KOPT-K1 (cell line): ENCODE data around the gene PLA2G2A.

Experiments used
- H3K27ac ChIP-seq: fragments of 200-600 bp; sonication (generic); 2 replicates; pipeline ENCODE4 v1.5.1; 2016; ENCODE audit warnings: antibody characterized with exemption, mild to moderate bottlenecking, low read depth, low read length; ENCODE audit not compliant: poor library complexity, severe bottlenecking
- H3K36me3 ChIP-seq: fragments of 200-600 bp; sonication (generic); 2 replicates; pipeline ENCODE4 v1.5.1; 2017; ENCODE audit warnings: antibody characterized with exemption, mild to moderate bottlenecking, low read length, moderate library complexity; ENCODE audit not compliant: insufficient read depth
- H3K9me3 ChIP-seq: fragments of 200-600 bp; sonication (generic); 2 replicates; pipeline ENCODE4 v1.5.1; 2017; ENCODE audit warnings: antibody characterized with exemption, low read length, mild to moderate bottlenecking; ENCODE audit not compliant: insufficient read depth, poor library complexity, severe bottlenecking

The PLA2G2A gene

DNA sequence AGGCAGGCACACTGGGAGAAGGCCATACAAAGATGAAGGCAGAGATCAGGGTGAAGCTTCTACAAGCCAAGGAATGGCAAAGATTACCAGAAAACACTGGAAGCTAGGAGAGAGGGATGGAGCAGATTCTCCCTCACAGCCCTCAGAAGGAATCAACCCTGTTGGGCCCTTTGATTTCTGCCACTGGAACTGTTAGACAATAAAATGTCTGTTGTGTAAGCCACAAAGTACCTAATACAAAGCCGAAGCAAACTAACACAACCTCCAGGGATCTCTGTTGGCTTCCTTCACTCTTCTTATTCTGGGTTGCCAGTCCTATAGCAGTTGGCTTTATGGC, 1.7 kb upstream of the PLA2G2A start:
- Histone ChIP-seq H3K36me3 (no peaks in the 10 kb centered on the region), H3K9me3 (no peaks in the 10 kb centered on the region), H3K27ac (no peak overlapping the region)

- Histone ChIP-seq H3K9me3 (no peaks in the 10 kb centered on the region), H3K27ac (no peak overlapping the region), H3K36me3 (no peaks in the 10 kb centered on the region)
Measured at GRCh38 chr1:19980314-19980713, 896 bp upstream of the PLA2G2A start.

- Histone ChIP-seq H3K27ac (no peak overlapping the region), H3K36me3 (no peaks in the 10 kb centered on the region), H3K9me3 (no peaks in the 10 kb centered on the region)
Measured at GRCh38 chr1:19978143-19978542, 1.3 kb downstream of the PLA2G2A start.

GRCh38 chr1:19976317-19977003, 3.0 kb downstream of the PLA2G2A start:
- no peak overlapping the region for H3K27ac ChIP-seq
- no peaks in the 10 kb centered on the region for H3K9me3 ChIP-seq
- H3K36me3 ChIP-seq: no peaks in the 10 kb centered on the region

DNA sequence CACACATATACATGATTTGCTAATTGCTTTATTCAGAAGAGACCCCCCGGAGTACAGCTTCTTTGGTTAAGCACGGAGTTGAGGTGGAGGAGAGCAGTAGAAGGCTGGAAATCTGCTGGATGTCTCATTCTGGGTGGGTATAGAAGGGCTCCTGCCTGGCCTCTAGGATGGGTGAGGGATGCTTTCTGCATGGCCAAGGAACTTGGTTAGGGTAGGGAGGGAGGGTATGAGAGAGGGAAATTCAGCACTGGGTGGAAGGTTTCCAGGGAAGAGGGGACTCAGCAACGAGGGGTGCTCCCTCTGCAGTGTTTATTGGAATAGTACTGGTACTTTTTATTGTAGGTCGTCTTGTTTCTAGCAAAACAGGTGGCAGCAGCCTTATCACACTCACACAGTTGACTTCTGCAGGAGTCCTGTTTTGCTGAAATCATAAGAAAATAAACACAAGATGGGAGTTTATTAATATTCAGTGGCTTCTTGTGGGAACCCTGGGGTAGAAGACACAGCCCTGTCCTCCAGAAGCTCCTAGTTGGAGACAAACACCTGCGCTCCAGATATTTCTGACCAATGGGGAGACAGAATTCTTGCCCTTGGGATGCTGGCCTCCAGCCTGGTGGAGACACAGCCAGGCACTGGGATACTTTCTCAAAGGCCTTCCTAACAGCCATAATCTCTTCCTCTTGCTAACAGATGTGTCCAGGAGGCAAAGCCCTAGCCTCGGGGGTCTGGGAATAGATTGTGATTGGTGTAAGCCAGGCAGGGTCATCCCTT, 3.8 kb downstream of the PLA2G2A start:
- Histone ChIP-seq H3K9me3 (no peaks in the 10 kb centered on the region), H3K36me3 (no peaks in the 10 kb centered on the region), H3K27ac (no peak overlapping the region)

DNA sequence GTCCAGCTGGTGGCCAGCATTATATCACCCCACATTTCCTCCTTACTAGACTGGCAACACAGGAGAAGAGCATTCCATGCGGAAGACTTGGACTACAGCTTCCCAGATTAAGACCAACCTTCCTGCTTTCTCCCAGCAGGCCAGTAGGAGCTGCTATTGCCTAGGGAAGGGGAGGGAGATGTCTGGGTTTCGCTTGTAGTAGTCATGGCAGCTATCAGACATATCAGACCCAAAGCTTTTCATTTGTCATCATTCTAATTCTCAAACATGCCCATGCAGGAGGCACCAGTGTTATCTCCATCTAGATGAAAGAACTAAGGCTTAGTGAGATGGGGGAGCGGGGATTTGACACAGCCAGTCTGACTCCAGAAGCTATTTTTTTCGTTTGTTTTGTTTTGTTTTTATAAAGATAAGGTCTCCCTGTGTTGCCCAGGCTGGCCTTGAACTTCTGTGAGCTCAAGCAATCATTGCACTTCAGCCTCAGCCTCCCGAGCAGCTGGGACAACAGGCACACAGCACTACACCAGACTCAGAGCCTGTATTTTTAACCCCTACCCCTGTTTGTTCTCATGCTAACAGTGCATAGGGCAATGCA, 4.5 kb downstream of the PLA2G2A start:
- Histone ChIP-seq H3K27ac (no peak overlapping the region), H3K36me3 (no peaks in the 10 kb centered on the region), H3K9me3 (no peaks in the 10 kb centered on the region)

GRCh38 chr1:19973616-19974015, 5.8 kb downstream of the PLA2G2A start:
- Histone ChIP-seq H3K36me3 (no peaks in the 10 kb centered on the region), H3K9me3 (no peaks in the 10 kb centered on the region), H3K27ac (no peak overlapping the region)

- Histone ChIP-seq H3K36me3 (no peaks in the 10 kb centered on the region), H3K9me3 (no peaks in the 10 kb centered on the region)
Measured at GRCh38 chr1:19971664-19972063, 7.8 kb downstream of the PLA2G2A start.

GRCh38 chr1:19969898-19970660, 9.3 kb downstream of the PLA2G2A start:
- H3K36me3 ChIP-seq: no peaks in the 10 kb centered on the region
- no peak overlapping the region for H3K27ac ChIP-seq
- H3K9me3 ChIP-seq: no peaks in the 10 kb centered on the region

More at GRCh38 chr1:19971664-19972063, 7.8 kb downstream of the PLA2G2A start:
- H3K27ac ChIP-seq: no peak overlapping the region

GRCh38 chr1:19967808-19968207, 11.6 kb downstream of the PLA2G2A start:
- no peaks in the 10 kb centered on the region for H3K36me3 ChIP-seq
- no peak overlapping the region for H3K27ac ChIP-seq
- H3K9me3 ChIP-seq: no peaks in the 10 kb centered on the region

GRCh38 chr1:19964542-19964941, 14.9 kb downstream of the PLA2G2A start:
- Histone ChIP-seq H3K36me3 (no peaks in the 10 kb centered on the region), H3K9me3 (no peaks in the 10 kb centered on the region), H3K27ac (no peak overlapping the region)

DNA sequence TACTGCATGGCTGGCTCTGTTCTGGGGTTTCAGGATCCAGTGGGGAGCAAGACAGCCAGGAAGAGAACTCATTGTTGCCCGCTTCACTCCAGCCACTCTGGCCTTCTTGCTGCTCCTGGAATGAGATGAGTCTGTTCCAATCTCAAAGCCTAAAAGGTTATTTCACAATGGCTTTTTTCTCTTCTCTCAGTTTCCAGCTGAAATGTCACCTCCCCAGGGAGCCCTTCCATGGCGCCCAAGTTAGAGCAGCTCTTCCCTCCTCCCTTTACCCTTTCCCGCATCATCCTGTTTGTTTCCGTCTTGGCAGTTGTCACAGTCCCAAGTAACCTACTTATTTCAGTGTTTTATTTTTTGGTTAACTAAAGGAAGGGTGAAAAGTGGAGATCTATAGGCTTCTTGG, 15.8 kb downstream of the PLA2G2A start:
- Histone ChIP-seq H3K36me3 (no peaks in the 10 kb centered on the region), H3K27ac (no peak overlapping the region), H3K9me3 (no peaks in the 10 kb centered on the region)

GRCh38 chr1:19960591-19960990, 18.8 kb downstream of the PLA2G2A start:
- Histone ChIP-seq H3K27ac (no peak overlapping the region), H3K36me3 (no peaks in the 10 kb centered on the region), H3K9me3 (peaks cover 5% of the 10 kb centered on the region)

- Histone ChIP-seq H3K36me3 (no peaks in the 10 kb centered on the region), H3K27ac (no peak overlapping the region), H3K9me3 (peaks cover 25% of the 10 kb centered on the region)
Measured at GRCh38 chr1:19957779-19958178, 21.6 kb downstream of the PLA2G2A start.

- H3K27ac ChIP-seq: no peak overlapping the region
- H3K36me3 ChIP-seq: no peaks in the 10 kb centered on the region
- peaks cover 25% of the 10 kb centered on the region for H3K9me3 ChIP-seq
Measured at GRCh38 chr1:19955534-19956170, 23.8 kb downstream of the PLA2G2A start.
